Mucosa of rectum (tissue), 2 donors: ENCODE results near the gene TBC1D16.

ENCODE experiments used
- H3K27ac ChIP-seq, 2 donors: one replicate each; pipeline ENCODE4 v1.7.0; 2013; ENCODE audit warnings: inconsistent platforms in 2 of 2, low read depth in 2 of 2, low read length in 2 of 2
- H3K27me3 ChIP-seq, 2 donors: one replicate each; pipeline ENCODE4 v1.7.0; 2013; ENCODE audit warnings: low read length in 2 of 2; ENCODE audit not compliant: control insufficient read depth in 2 of 2, insufficient read depth in 2 of 2
- H3K36me3 ChIP-seq, 2 donors: one replicate each; pipeline ENCODE4 v1.7.0; 2013; ENCODE audit warnings: low read length in 2 of 2; ENCODE audit not compliant: control insufficient read depth in 2 of 2, insufficient read depth in 2 of 2
- H3K4me1 ChIP-seq, 2 donors: one replicate each; pipeline ENCODE4 v1.7.0; 2013; ENCODE audit warnings: low read length in 2 of 2, mild to moderate bottlenecking in 1 of 2; ENCODE audit not compliant: control insufficient read depth in 2 of 2, insufficient read depth in 2 of 2
- H3K4me3 ChIP-seq, 2 donors: one replicate each; pipeline ENCODE4 v1.7.0; 2013; ENCODE audit warnings: low read length in 2 of 2
- H3K9ac ChIP-seq, 2 donors: one replicate each; pipeline ENCODE4 v1.7.0; 2013; ENCODE audit warnings: low read length in 2 of 2, low read depth in 1 of 2, mild to moderate bottlenecking in 1 of 2
- H3K9me3 ChIP-seq, 2 donors: one replicate each; pipeline ENCODE4 v1.7.0; 2013; ENCODE audit warnings: low read length in 2 of 2; ENCODE audit not compliant: control insufficient read depth in 2 of 2
- donor health status: healthy.
- donor health status: Normal muscosa, but diverticular disease.

Gene TBC1D16

DNA sequence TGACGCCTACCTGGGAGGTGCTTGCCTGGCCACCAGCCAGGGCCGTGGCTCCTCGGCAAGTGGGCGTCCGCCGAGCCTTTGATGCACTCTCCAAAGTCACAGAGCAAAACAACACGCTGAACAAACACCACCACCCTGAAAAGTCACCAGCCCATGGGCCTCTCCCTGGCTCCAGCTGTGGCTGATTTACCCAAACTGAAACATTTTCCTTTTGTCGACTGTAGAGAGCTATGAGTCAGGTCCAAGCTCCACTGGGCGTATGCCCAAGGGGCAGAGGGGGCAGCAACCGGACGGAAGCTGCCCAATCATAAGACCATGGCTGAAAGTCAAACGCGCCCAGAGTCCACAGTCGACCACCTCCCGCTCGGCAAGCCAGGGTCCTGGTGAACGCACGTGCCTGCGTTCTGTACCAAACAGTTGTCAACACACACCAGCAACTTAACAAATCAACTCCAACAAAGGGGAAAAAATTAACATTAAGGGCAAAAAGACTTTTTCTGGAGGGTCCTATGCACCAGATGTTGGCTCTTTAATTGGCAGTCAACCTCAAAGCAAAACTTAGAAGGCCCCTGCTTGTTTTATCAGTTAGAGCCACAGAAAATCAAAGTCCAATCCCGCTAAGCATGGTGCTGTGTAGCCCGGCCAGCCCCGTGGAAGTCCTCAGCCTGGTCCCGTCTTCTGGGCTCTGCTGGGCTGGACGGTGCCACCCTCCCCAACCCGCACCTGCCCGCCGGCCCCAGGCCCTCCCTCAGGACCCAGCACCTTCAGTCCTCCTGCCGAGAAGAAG is 47.3 kb downstream of the TBC1D16 start:
- peaks cover 43 to 56% of the 10 kb centered on the region in 2 donors for H3K4me1 ChIP-seq
- no peaks in the 10 kb centered on the region for H3K27me3 ChIP-seq
- no peaks in the 10 kb centered on the region for H3K36me3 ChIP-seq
- peak overlapping the region in 1 of 2 donors; percentile 6 for H3K27ac ChIP-seq
- H3K4me3 ChIP-seq, result no peak overlapping the region
- H3K9me3 ChIP-seq, result no peaks in the 10 kb centered on the region
- peak overlapping the region in 1 of 2 donors; percentile 24 for H3K9ac ChIP-seq

- H3K36me3 ChIP-seq, result no peaks in the 10 kb centered on the region
- H3K4me1 ChIP-seq, result peaks cover 38 to 51% of the 10 kb centered on the region in 2 donors
- peak overlapping the region in 1 of 2 donors; percentile 6 for H3K27ac ChIP-seq
- peak overlapping the region in 1 of 2 donors; percentile 24 for H3K9ac ChIP-seq
- no peaks in the 10 kb centered on the region for H3K27me3 ChIP-seq
- no peaks in the 10 kb centered on the region for H3K9me3 ChIP-seq
- H3K4me3 ChIP-seq, result no peak overlapping the region
Measured at GRCh38 chr17:79987935-79988184, 47.8 kb downstream of the TBC1D16 start.

DNA sequence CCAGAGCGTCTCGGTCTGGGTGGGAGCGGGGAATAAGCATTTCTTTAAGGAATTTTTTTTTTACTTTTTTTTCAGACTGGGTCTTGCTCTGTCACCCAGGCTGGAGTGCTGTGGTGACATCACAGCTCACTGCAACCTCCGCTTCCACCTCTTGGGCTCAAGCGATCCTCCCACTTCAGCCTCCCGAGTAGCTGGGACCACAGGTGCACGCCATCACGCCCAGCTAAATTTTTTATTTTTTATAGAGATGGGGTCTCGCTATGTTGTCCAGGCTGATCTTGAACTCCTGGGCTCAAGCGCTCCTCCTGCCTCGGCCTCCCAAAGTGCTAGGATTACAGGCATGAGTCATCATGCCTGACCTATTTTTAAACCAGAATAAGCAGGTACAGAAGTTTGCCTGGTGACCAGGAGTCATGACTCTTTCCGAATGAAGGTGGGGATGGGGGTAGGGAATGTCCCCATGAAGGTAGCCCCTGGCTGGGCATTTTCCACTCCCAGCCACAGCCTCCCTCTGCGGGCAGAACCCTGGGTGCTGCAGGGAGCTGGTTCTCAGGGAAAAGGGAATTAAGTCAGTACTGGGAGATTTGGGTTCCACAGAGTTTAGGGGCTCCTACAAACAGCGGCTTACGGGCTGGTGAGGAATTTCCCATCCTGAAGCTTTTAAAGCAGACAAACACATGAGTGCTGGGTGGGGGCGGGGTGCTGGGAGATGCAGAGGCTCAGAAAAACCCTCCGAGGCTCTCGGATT is 48.3 kb downstream of the TBC1D16 start:
- no peak overlapping the region for H3K27ac ChIP-seq
- peak overlapping the region in 1 of 2 donors; percentile 24 for H3K9ac ChIP-seq
- no peaks in the 10 kb centered on the region for H3K9me3 ChIP-seq
- H3K4me3 ChIP-seq, result no peak overlapping the region
- peaks cover 33 to 46% of the 10 kb centered on the region in 2 donors for H3K4me1 ChIP-seq
- H3K27me3 ChIP-seq, result no peaks in the 10 kb centered on the region
- no peaks in the 10 kb centered on the region for H3K36me3 ChIP-seq

DNA sequence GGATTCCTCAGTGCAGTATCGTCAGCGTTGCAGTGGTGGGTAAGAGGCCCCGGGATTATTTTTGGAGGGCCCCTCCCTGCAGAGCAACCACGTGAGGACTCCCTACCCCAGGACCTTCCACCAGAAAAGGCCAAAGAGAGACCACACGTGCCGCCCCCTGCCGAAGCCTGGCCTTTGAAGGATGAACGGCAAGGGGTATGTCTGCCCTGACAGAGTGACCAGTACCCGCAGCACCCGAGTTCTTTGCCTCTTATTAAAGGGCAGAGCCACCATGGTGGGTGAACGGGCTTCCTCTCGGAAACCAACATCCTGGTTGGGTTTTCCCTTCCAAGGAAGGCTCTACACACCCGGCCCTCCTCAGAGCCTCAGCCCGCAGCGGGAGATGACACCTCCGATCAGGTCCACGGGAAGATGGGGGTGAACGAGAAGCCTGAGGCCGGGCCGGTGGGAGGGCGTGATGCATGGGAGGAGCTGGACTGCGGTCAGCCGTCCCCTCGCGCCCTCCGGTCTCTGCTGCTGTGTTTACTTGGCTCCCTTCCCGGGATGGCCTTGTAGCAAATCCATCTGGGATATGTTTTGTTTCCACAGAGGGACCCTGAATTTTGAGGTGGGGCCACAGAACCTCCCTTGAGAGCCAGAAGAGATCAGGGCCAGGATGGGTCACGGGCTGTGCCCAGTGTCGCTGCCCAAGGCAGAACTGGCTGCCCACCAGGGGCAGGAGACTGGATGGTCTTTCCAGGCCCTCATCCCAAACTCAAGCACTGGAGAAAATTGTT is 49.1 kb downstream of the TBC1D16 start:
- Histone ChIP-seq H3K4me3 (no peak overlapping the region), H3K9me3 (no peaks in the 10 kb centered on the region), H3K9ac (no peak overlapping the region), H3K36me3 (no peaks in the 10 kb centered on the region), H3K27me3 (no peaks in the 10 kb centered on the region), H3K27ac (no peak overlapping the region), H3K4me1 (peaks cover 28 to 41% of the 10 kb centered on the region in 2 donors)

- Histone ChIP-seq H3K9me3 (no peaks in the 10 kb centered on the region), H3K4me3 (no peak overlapping the region), H3K27me3 (no peaks in the 10 kb centered on the region), H3K36me3 (no peaks in the 10 kb centered on the region), H3K9ac (no peak overlapping the region), H3K4me1 (peaks cover 23 to 37% of the 10 kb centered on the region in 2 donors), H3K27ac (no peak overlapping the region)
Measured at GRCh38 chr17:79985943-79986391, 49.7 kb downstream of the TBC1D16 start.

DNA sequence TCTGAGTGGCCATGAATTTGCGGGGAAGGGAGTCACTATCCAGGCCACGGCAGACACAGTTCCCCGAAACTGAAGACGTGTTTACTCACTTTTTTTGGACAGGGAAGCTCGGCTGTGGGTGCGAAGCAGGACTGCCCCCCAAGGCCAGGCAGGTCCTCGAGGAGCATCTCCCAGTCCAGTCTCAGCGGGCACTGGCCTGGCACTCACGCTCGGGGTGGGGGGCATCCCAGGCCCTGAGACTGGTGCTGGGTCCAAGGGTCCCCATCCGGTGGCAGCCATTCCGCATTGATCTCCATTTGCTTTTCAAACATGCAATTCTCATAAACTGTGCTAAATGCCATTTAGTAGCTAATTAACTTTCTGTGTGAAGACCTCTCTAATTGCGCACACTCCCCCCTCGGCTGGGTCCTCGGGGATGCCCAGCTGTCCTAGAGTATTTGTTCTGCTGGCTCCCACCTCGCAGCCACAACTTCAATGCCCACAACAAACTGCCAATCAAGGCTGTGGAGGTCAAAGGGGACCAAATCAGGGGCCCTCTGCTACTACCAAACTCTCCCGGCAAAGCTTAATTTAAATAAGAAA is 50.2 kb downstream of the TBC1D16 start:
- Histone ChIP-seq H3K27me3 (no peaks in the 10 kb centered on the region), H3K27ac (no peak overlapping the region), H3K4me3 (no peak overlapping the region), H3K4me1 (peaks cover 23 to 34% of the 10 kb centered on the region in 2 donors), H3K36me3 (no peaks in the 10 kb centered on the region), H3K9ac (no peak overlapping the region), H3K9me3 (no peaks in the 10 kb centered on the region)

DNA sequence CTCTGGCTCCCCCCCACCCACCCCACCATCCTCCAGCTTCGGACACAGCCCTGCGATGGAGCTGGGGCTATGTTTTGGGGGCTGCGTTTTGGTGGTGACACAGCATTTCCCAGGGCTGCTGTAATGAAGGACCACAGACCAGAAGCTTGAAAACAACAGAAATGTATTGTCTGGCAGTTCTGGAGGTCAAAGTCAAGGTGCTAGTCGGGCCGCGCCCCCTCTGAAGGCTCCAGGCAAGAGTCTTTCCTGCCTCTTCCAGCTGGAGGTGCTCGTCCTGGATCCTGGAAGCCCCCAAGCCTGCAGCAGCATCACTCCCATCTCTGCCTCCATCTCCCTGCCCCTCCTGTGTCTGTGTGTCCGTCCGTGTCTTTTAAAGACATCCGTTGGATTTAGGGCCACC is 50.8 kb downstream of the TBC1D16 start:
- H3K36me3 ChIP-seq, result no peaks in the 10 kb centered on the region
- H3K9me3 ChIP-seq, result no peaks in the 10 kb centered on the region
- no peak overlapping the region for H3K9ac ChIP-seq
- no peaks in the 10 kb centered on the region for H3K27me3 ChIP-seq
- no peak overlapping the region for H3K27ac ChIP-seq
- no peak overlapping the region for H3K4me3 ChIP-seq
- H3K4me1 ChIP-seq, result peaks cover 22 to 28% of the 10 kb centered on the region in 2 donors

DNA sequence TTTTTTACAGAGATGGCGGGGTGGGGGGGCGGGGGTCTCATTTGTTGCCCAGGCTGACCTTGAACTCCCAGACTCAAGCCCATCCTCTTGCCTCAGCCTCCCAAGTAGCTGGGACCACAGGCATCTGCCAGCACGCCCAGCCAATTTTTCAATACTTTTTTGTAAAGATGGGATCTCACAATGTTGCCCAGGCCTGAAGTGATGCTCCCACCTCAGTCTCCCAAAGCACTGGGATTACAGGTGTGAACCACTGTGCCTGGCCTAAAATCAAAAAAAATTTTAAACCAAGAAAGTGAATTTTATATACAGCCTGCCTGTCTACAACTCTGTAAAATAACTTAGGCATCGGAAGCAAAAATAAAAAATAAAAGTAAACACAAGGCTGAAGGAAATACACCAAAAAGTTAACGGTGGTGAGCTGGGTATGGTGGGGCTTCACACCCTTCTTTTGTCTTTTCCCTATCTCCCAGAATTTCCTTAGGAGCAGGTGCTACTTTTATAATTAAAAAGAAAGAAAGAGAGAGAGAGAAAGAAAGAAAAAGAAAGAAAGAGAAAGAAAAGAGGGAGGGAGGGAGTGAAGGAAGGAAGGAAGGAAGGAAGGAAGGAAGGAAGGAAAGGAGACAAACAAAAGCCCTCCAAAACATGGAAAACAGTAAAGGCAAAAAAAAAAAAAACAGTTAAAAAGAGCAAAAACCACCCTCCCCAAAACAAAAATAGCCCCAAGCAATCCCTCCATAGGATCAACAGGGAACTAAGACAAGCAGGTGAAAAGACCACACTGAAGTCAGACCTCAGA is 51.4 kb downstream of the TBC1D16 start:
- no peak overlapping the region for H3K9ac ChIP-seq
- no peaks in the 10 kb centered on the region for H3K9me3 ChIP-seq
- H3K4me1 ChIP-seq, result peaks cover 15 to 24% of the 10 kb centered on the region in 2 donors
- no peak overlapping the region for H3K4me3 ChIP-seq
- H3K27ac ChIP-seq, result no peak overlapping the region
- no peaks in the 10 kb centered on the region for H3K27me3 ChIP-seq
- no peaks in the 10 kb centered on the region for H3K36me3 ChIP-seq

- Histone ChIP-seq H3K9ac (no peak overlapping the region), H3K27ac (no peak overlapping the region), H3K36me3 (no peaks in the 10 kb centered on the region), H3K4me1 (peaks cover 12 to 20% of the 10 kb centered on the region in 2 donors), H3K4me3 (no peak overlapping the region), H3K27me3 (no peaks in the 10 kb centered on the region), H3K9me3 (no peaks in the 10 kb centered on the region)
Measured at GRCh38 chr17:79983456-79983855, 52.2 kb downstream of the TBC1D16 start.
